H1 (cell line): Measurements from ENCODE around the gene NID2. TPM values are rescaled to one million over a fixed set of nuclear protein-coding genes. Genes with fewer than 3 reads are reported as not detected.

Experiments used
- CTCF ChIA-PET: fragments of 300-600 bp; sonication (Branson Sonifier 250); formaldehyde crosslinking; loops from one replicate; lab custom pipeline; 2021; ENCODE audit not compliant: partially characterized antibody; lab: Charles Lee
- POLR2A ChIA-PET: fragments of 300-600 bp; sonication (Branson Sonifier 250); formaldehyde crosslinking; loops from one replicate; lab custom pipeline; 2021; ENCODE audit warnings: inconsistent platforms; ENCODE audit not compliant: partially characterized antibody; lab: Charles Lee
- DNase-seq, 2 experiments: peaks; one replicate each; pipeline versions ENCODE4 v3.0.0 to v3.0.0-alpha.2; 2010 to 2022; ENCODE audit warnings: low spot score in 2 of 2, low read depth in 1 of 2, mixed read lengths in 1 of 2
- FAIRE-seq: peaks from 2 replicates; lab custom pipeline; 2011; peaks lifted over from hg19 to GRCh38; lab: Jason Lieb, UNC
- H2AFZ ChIP-seq: 2 replicates; pipeline ENCODE4 v1.8.1; 2012; ENCODE audit warnings: low read length, inconsistent platforms
- H2AK5ac ChIP-seq: 2 replicates; pipeline ENCODE4 v1.6.1; 2013; ENCODE audit warnings: low read depth, low read length
- H2BK120ac ChIP-seq: replicated peaks from 2 replicates; pipeline ENCODE3; 2013; ENCODE audit warnings: low read depth, low read length, inconsistent platforms
- H2BK12ac ChIP-seq: 2 replicates; pipeline ENCODE4 v1.6.1; 2013; ENCODE audit warnings: low read depth, low read length
- H2BK15ac ChIP-seq: 2 replicates; pipeline ENCODE4 v1.6.1; 2013; ENCODE audit warnings: low read length
- H2BK20ac ChIP-seq: 2 replicates; pipeline ENCODE4 v1.6.1; 2013; ENCODE audit warnings: low read length
- H2BK5ac ChIP-seq: 2 replicates; pipeline ENCODE4 v1.6.1; 2013; ENCODE audit warnings: low read depth, low read length
- H3K14ac ChIP-seq: 2 replicates; pipeline ENCODE4 v1.6.1; 2013; ENCODE audit warnings: inconsistent platforms; ENCODE audit not compliant: insufficient read length
- H3K18ac ChIP-seq: 2 replicates; pipeline ENCODE4 v1.6.1; 2013; ENCODE audit warnings: low read length; ENCODE audit errors: extremely low read depth
- H3K23ac ChIP-seq: 2 replicates; pipeline ENCODE4 v1.6.1; 2013; ENCODE audit warnings: inconsistent platforms; ENCODE audit not compliant: insufficient read length
- H3K23me2 ChIP-seq: 2 replicates; pipeline ENCODE4 v1.6.1; 2013; ENCODE audit warnings: low read depth, low read length
- H3K27ac ChIP-seq: 2 replicates; pipeline ENCODE4 v1.6.1; 2011; ENCODE audit warnings: low read depth, low read length, inconsistent platforms
- H3K27me3 ChIP-seq, 4 experiments: replicated peaks in 1 of 4; 1 replicate in 1 of 4; 2 replicates in 3 of 4; pipeline versions ENCODE4 v1.6.1 to v1.8.1; 2011 to 2013; ENCODE audit warnings: low read length in 3 of 4, mild to moderate bottlenecking in 3 of 4, inconsistent platforms in 2 of 4, mixed read lengths in 2 of 4, moderate library complexity in 1 of 4; ENCODE audit not compliant: control insufficient read depth in 3 of 4, insufficient read depth in 3 of 4; ENCODE audit errors: extremely low read depth in 1 of 4
- H3K36me3 ChIP-seq, 4 experiments: 2 replicates each; pipeline versions ENCODE4 v1.6.1 to v1.8.1; 2011 to 2013; ENCODE audit warnings: mild to moderate bottlenecking in 4 of 4, low read length in 3 of 4, moderate library complexity in 2 of 4, control low read depth in 1 of 4, inconsistent platforms in 1 of 4; ENCODE audit not compliant: insufficient read depth in 4 of 4, control insufficient read depth in 2 of 4
- H3K4ac ChIP-seq: replicated peaks from 2 replicates; pipeline ENCODE3; 2013; ENCODE audit warnings: low read length, low read depth, mixed read lengths, inconsistent platforms; ENCODE audit not compliant: insufficient read length
- H3K4me1 ChIP-seq, 4 experiments: replicated peaks in 1 of 4; 1 replicate in 1 of 4; 2 replicates in 3 of 4; pipeline versions ENCODE4 v1.6.1 to v1.8.1; 2011 to 2013; ENCODE audit warnings: low read length in 3 of 4, inconsistent platforms in 2 of 4, mixed read lengths in 1 of 4; ENCODE audit not compliant: insufficient read depth in 4 of 4, control insufficient read depth in 3 of 4
- H3K4me2 ChIP-seq, 2 experiments: 2 replicates each; pipeline versions ENCODE4 v1.6.1 to v1.8.1; 2011 to 2013; ENCODE audit warnings: low read depth in 2 of 2, low read length in 2 of 2, control low read depth in 1 of 2, inconsistent platforms in 1 of 2, mild to moderate bottlenecking in 1 of 2; ENCODE audit not compliant: insufficient read depth in 1 of 2
- H3K4me3 ChIP-seq, 4 experiments: fragments of 200-600, 300-600 bp in 1 of 4; sonication (generic), shearing (Covaris generic), sonication (Bioruptor Twin) in 1 of 4; 2 replicates each; pipeline versions ENCODE4 v1.5.1 to v1.8.1; 2011 to 2016; ENCODE audit warnings: low read length in 4 of 4, low read depth in 3 of 4, control low read depth in 2 of 4, inconsistent platforms in 2 of 4, mild to moderate bottlenecking in 2 of 4, mixed read lengths in 1 of 4, moderate library complexity in 1 of 4; ENCODE audit not compliant: insufficient read depth in 2 of 4; ENCODE audit errors: extremely low read depth in 1 of 4
- H3K56ac ChIP-seq: replicated peaks from 2 replicates; pipeline ENCODE3; 2013; ENCODE audit warnings: low read depth, mild to moderate bottlenecking, mixed read lengths, low read length, inconsistent platforms; ENCODE audit not compliant: insufficient read length
- H3K79me1 ChIP-seq: 2 replicates; pipeline ENCODE4 v1.6.1; 2013; ENCODE audit warnings: low read depth, low read length, control low read depth
- H3K79me2 ChIP-seq, 2 experiments: 2 replicates each; pipeline versions ENCODE4 v1.6.1 to v1.8.1; 2012 to 2013; ENCODE audit warnings: low read length in 2 of 2, mild to moderate bottlenecking in 2 of 2, inconsistent platforms in 1 of 2; ENCODE audit not compliant: insufficient read depth in 2 of 2, control insufficient read depth in 1 of 2
- H3K9ac ChIP-seq, 4 experiments: replicated peaks in 1 of 4; 1 replicate in 1 of 4; 2 replicates in 3 of 4; pipeline versions ENCODE4 v1.6.1 to v1.8.1; 2011 to 2013; ENCODE audit warnings: low read depth in 3 of 4, low read length in 3 of 4, control low read depth in 2 of 4, mild to moderate bottlenecking in 2 of 4, moderate library complexity in 2 of 4, inconsistent platforms in 1 of 4; ENCODE audit errors: extremely low read depth in 1 of 4
- H3K9me3 ChIP-seq, 2 experiments: 2 replicates each; pipeline versions ENCODE4 v1.6.1 to v1.8.1; 2012 to 2013; ENCODE audit warnings: mild to moderate bottlenecking in 2 of 2, moderate library complexity in 2 of 2, control low read depth in 1 of 2, inconsistent platforms in 1 of 2, low read depth in 1 of 2, low read length in 1 of 2, mixed read lengths in 1 of 2; ENCODE audit not compliant: insufficient read depth in 2 of 2
- H4K20me1 ChIP-seq, 2 experiments: replicated peaks in 1 of 2; 2 replicates each; pipeline versions ENCODE3 to v1.8.1; 2011 to 2013; ENCODE audit warnings: inconsistent platforms in 2 of 2, low read length in 2 of 2, mild to moderate bottlenecking in 1 of 2; ENCODE audit not compliant: insufficient read depth in 2 of 2, control insufficient read depth in 1 of 2
- H4K5ac ChIP-seq: 2 replicates; pipeline ENCODE4 v1.6.1; 2013; ENCODE audit warnings: low read length, low read depth, mixed read lengths, inconsistent platforms; ENCODE audit not compliant: insufficient read length
- H4K8ac ChIP-seq: 2 replicates; pipeline ENCODE4 v1.8.0; 2013; ENCODE audit warnings: mild to moderate bottlenecking, moderate library complexity, low read length, inconsistent platforms; ENCODE audit not compliant: insufficient read depth; ENCODE audit errors: extremely low read depth
- H4K91ac ChIP-seq: replicated peaks from 2 replicates; pipeline ENCODE3; 2013; ENCODE audit warnings: low read length, mixed read lengths, inconsistent platforms; ENCODE audit not compliant: insufficient read length
- BACH1 ChIP-seq: IDR thresholded peaks from 2 replicates; pipeline ENCODE4 v1.6.1; 2012; ENCODE audit warnings: low read length, improper control_type of control experiment
- SP4 ChIP-seq: IDR thresholded peaks from 2 replicates; pipeline ENCODE4 v1.6.1; 2012; ENCODE audit warnings: low read length, inconsistent platforms
- WGBS, 2 experiments: shearing (Covaris generic) in 1 of 2; methylation state at CpG; one replicate each; pipeline versions ENCODE4 v1.1.6 to v1.1.7; 2013 to 2015; ENCODE audit warnings: low lambda C conversion rate in 2 of 2, mixed read lengths in 2 of 2, inconsistent platforms in 1 of 2, low coverage in 1 of 2, missing lambda C conversion rate in 1 of 2; ENCODE audit not compliant: insufficient replicate concordance in 2 of 2, insufficient coverage in 1 of 2, insufficient read length in 1 of 2; ENCODE audit errors: extremely low coverage in 1 of 2, missing lambda C conversion rate in 1 of 2; 5-methylcytosine and 5-hydroxymethylcytosine counted together
- polyA plus RNA-seq, 7 experiments: library from polyadenylated mRNA; depleted of rRNA in 3 of 7; stranded (reverse) in 5 of 7; unstranded in 2 of 7; fragments of >200 nt in 5 of 7; fragments of 200-250 nt in 2 of 7; gene quantifications; 1 replicate in 5 of 7; 2 replicates in 1 of 7; 4 replicates in 1 of 7; pipeline versions ENCODE4 v1.2.1 to v1.2.3, GENCODE V29; 2011 to 2013; ENCODE audit warnings: missing spikeins in 2 of 7, mixed read lengths in 2 of 7
- total RNA-seq: library from RNA; stranded (reverse); fragmentation: NEBNext Ultra II Directional; extraction: Animal tissue kit (Norgen Biotek cat#: 25700); gene quantifications from 2 replicates; pipeline ENCODE4 v1.2.1, GENCODE V29; 2021

Gene NID2
- total and polyA plus RNA-seq, 2 of the 8 experiments (the other 6 are each of a cell fraction or from before 2014, with no cell fraction given): 6.1 to 12.6 TPM

DNA sequence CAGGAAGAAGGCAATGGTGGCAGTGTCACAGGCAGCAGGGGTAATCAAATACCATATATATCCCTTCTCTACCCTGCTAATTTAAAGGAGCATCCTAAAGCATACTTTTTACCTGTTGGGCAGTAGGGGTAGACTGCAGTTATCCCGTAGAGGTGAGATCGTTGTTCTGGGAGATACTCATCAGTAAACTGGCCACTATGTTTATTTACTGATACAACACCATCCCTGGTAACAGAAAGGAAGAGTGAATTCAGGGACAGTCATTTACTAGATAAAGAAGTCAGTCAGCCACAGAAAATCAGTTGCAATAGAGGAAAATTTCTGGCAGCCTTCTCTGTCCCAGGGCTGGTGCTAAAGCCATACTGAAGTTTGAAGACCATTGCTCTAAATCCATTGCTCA lies 63.2 kb downstream of the NID2 start:
- no peak overlapping the region for H4K91ac ChIP-seq
- H3K79me1 ChIP-seq: peaks cover 2% of the 10 kb centered on the region
- H3K4ac ChIP-seq: no peak overlapping the region
- peaks cover 0 to 3% (median 1%) of the 10 kb centered on the region in 4 experiments; a peak in 3 of 7 replicates for H3K4me1 ChIP-seq
- no peaks in the 10 kb centered on the region for H3K23me2 ChIP-seq
- TF ChIP-seq SP4 (no peak), BACH1 (no peak)
- H3K36me3 ChIP-seq: peaks cover 26 to 97% (median 65%) of the 10 kb centered on the region in 4 experiments
- no peak overlapping the region for H2BK120ac ChIP-seq
- no peak for DNase-seq
- H3K27me3 ChIP-seq: no peaks in the 10 kb centered on the region
- POLR2A ChIA-PET: no interaction called here
- H2BK20ac ChIP-seq: no peak overlapping the region
- no peak overlapping the region for H3K4me3 ChIP-seq
- no peak overlapping the region for H4K5ac ChIP-seq
- H3K27ac ChIP-seq: no peak overlapping the region
- no peak overlapping the region for H3K56ac ChIP-seq
- peaks cover 3 to 13% of the 10 kb centered on the region in 2 experiments for H4K20me1 ChIP-seq
- no peak for FAIRE-seq
- no peak overlapping the region for H2BK12ac ChIP-seq
- no peaks in the 10 kb centered on the region for H3K9me3 ChIP-seq
- no peak overlapping the region for H3K4me2 ChIP-seq
- no peak overlapping the region for H4K8ac ChIP-seq
- no peak overlapping the region for H2BK15ac ChIP-seq
- no peak overlapping the region for H3K14ac ChIP-seq
- 92% methylated on average over 2 of the region's 2 CpGs; no CpG with 5 or more reads in 1 of the 2 experiments for WGBS, 2 experiments
- CTCF ChIA-PET: interaction anchor here (0.8 to 4.3 kb wide), 7 partner anchors 10 to 66 kb away, joined by 3 to 27 read pairs (median 3); no protein-coding TSS in a partner anchor
- H3K18ac ChIP-seq: no peak overlapping the region
- H2AFZ ChIP-seq: no peak overlapping the region
- H3K79me2 ChIP-seq: no peaks in the 10 kb centered on the region
- H2AK5ac ChIP-seq: no peak overlapping the region
- no peak overlapping the region for H3K9ac ChIP-seq
- no peak overlapping the region for H3K23ac ChIP-seq
- H2BK5ac ChIP-seq: no peak overlapping the region
